Measurements from ENCODE around the gene RNF152.

DNA sequence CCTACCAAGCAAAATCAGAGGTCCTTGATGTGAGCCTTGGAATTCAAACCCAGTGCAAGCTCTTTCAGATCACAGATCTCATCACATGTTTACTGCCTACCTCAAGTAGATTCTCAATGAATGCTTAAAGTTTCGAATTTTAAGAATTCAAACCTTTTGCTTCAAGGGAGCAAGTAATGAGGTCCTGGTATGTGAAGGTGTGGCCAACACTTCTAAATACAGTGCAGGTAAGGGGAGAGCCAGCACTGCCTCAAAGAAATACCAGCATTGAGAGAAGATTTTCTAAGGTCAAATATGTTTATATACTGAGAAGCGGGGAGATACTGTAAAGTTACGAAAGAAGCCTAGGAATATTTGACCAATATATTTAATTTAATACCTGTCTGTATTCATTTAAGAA lies 19.7 kb upstream of the RNF152 start:
- no peak for TF ChIP-seq CTCF (IDR thresholded peaks at IDR 0.05)
- no peak for TF ChIP-seq POLR2A (IDR thresholded peaks at IDR 0.05; ENCODE audit: low read depth)
